A549 (cell line): ENCODE measurements around the gene DDX60.

ENCODE experiments used
- ATOH8 ChIP-seq: fragments of 250-450 bp; sonication (Bioruptor Pico); IDR thresholded peaks from 2 replicates; pipeline ENCODE4 v1.5.0; 2020; ENCODE audit warnings: low read depth, mild to moderate bottlenecking, moderate library complexity
- BHLHE40 ChIP-seq: IDR thresholded peaks from 2 replicates; pipeline ENCODE4 v1.6.1; 2012; ENCODE audit warnings: low read depth, low read length, inconsistent platforms
- CTCF ChIP-seq: fragments of >200 bp; sonication (Bioruptor Twin); formaldehyde crosslinking; IDR thresholded peaks from 3 replicates; pipeline ENCODE4 v1.5.1; 2016
- ESRRA ChIP-seq: fragments of 150-350 bp; IDR thresholded peaks from 2 replicates; pipeline ENCODE4 v1.6.1; 2014; ENCODE audit warnings: mild to moderate bottlenecking, low read length, borderline replicate concordance
- MYC ChIP-seq: IDR thresholded peaks from 2 replicates; pipeline ENCODE4 v1.6.1; 2012; ENCODE audit warnings: mild to moderate bottlenecking, inconsistent platforms, low read length, improper control_type of control experiment, borderline replicate concordance
- PHF8 ChIP-seq: fragments of 200-600 bp; sonication (generic); IDR thresholded peaks from 2 replicates; pipeline ENCODE4 v1.6.1; 2016; ENCODE audit warnings: low read depth, mild to moderate bottlenecking, antibody characterized with exemption, moderate library complexity, borderline replicate concordance
- POLR2A ChIP-seq: IDR thresholded peaks from 2 replicates; pipeline ENCODE4 v1.6.1; 2012; ENCODE audit warnings: mild to moderate bottlenecking, low read length
- RAD21 ChIP-seq, 2 experiments: fragments of >200 bp in 1 of 2; sonication (Bioruptor Twin) in 1 of 2; formaldehyde crosslinking in 1 of 2; IDR thresholded peaks in 1 of 2; conservative IDR thresholded peaks in 1 of 2; 2 replicates in 1 of 2; 3 replicates in 1 of 2; pipeline ENCODE4 v1.6.1; 2012 to 2018; ENCODE audit warnings: inconsistent platforms in 1 of 2

- no peak for TF ChIP-seq CTCF
- TF ChIP-seq BHLHE40 = no peak
- TF ChIP-seq ESRRA = no peak
- no peak for TF ChIP-seq PHF8
- no peak for TF ChIP-seq POLR2A
- TF ChIP-seq ATOH8 = no peak
- no peak for TF ChIP-seq MYC
- no peak for TF ChIP-seq RAD21 (conservative IDR thresholded peaks at IDR 0.05 in 1 of 2, IDR thresholded peaks at IDR 0.05 in 1 of 2)
These were observed 115.2 kb downstream of the DDX60 start for GRCh38 chr4:168203233-168203911.
